Lower leg skin (tissue), 4 donors: ENCODE data around the gene PRKCE. TPM values are rescaled to one million over a fixed set of nuclear protein-coding genes. Genes with fewer than 3 reads are reported as not detected.

Experiments
- DNase-seq, 2 donors: peaks; one replicate each; pipeline ENCODE4 v3.0.0-alpha.2; 2019; ENCODE audit warnings: low spot score in 2 of 2
- H3K4me3 ChIP-seq: fragments of 200-600 bp; sonication (generic); 2 replicates; pipeline ENCODE4 v1.5.1; 2017; ENCODE audit warnings: mild to moderate bottlenecking, low read depth; ENCODE audit not compliant: poor library complexity, severe bottlenecking
- POLR2A ChIP-seq, 2 donors: fragments of 450-650 bp; IDR thresholded peaks; one replicate each; pipeline ENCODE4 v1.6.1; 2016 to 2017; ENCODE audit warnings: antibody characterized with exemption in 2 of 2, mild to moderate bottlenecking in 1 of 2, moderate library complexity in 1 of 2
- WGBS, 2 donors: methylation state at CpG; one replicate each; pipeline ENCODE4 v1.1.5; 2018; 5-methylcytosine and 5-hydroxymethylcytosine counted together
- intact Hi-C: fragments of 100-400 bp; cut with DNase I; formaldehyde crosslinking; loops from one replicate; pipeline ENCODE4 v1.15.0; 2023; ENCODE audit warnings: low total_unique reads
- total RNA-seq, 4 donors: library from RNA; depleted of rRNA; stranded (reverse); fragments of >200 nt; gene quantifications; one replicate each; pipeline ENCODE4 v1.1.0, GENCODE V29; 2016
- TF ChIP-seq, protein P1 (sequence below), 3 donors: fragments of 450-650 bp; IDR thresholded peaks; one replicate each; pipeline ENCODE4 v1.5.1; 2016; ENCODE audit warnings: antibody characterized with exemption in 3 of 3, mild to moderate bottlenecking in 3 of 3, moderate library complexity in 2 of 3

PRKCE gene
- total RNA-seq, 4 donors from 2014 or later: 3.5 to 10.3 (median 6.1) TPM

DNA sequence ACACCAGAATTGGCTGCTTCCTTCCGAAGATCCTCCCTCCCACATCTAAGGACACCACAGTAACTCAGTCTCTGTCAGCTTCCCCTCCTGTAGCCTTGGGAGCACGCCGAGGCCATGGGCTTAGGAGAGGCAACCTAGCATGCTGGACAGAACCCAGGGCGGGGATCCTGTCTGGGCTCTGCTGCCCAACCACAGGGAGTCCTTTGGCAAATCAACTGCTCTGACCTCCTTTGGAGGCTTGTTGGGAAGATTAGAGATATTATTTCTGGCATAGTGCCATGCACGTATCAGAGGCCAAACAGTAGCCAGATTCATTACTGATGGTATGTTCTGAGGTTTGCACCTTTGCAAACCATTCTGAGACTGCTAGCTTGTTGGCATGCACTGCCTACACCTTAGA, 383.1 kb downstream of the PRKCE start:
- intact Hi-C loops: no loop called here
- no peak for DNase-seq
- no peak overlapping the region for H3K4me3 ChIP-seq
- TF ChIP-seq POLR2A (IDR thresholded peaks at IDR 0.05): no peak
- TF ChIP-seq, protein P1, sequence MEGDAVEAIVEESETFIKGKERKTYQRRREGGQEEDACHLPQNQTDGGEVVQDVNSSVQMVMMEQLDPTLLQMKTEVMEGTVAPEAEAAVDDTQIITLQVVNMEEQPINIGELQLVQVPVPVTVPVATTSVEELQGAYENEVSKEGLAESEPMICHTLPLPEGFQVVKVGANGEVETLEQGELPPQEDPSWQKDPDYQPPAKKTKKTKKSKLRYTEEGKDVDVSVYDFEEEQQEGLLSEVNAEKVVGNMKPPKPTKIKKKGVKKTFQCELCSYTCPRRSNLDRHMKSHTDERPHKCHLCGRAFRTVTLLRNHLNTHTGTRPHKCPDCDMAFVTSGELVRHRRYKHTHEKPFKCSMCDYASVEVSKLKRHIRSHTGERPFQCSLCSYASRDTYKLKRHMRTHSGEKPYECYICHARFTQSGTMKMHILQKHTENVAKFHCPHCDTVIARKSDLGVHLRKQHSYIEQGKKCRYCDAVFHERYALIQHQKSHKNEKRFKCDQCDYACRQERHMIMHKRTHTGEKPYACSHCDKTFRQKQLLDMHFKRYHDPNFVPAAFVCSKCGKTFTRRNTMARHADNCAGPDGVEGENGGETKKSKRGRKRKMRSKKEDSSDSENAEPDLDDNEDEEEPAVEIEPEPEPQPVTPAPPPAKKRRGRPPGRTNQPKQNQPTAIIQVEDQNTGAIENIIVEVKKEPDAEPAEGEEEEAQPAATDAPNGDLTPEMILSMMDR (IDR thresholded peaks at IDR 0.05): no peak
- WGBS, 2 donors: 85 to 87% methylated on average over 5 of the region's 5 CpGs

DNA sequence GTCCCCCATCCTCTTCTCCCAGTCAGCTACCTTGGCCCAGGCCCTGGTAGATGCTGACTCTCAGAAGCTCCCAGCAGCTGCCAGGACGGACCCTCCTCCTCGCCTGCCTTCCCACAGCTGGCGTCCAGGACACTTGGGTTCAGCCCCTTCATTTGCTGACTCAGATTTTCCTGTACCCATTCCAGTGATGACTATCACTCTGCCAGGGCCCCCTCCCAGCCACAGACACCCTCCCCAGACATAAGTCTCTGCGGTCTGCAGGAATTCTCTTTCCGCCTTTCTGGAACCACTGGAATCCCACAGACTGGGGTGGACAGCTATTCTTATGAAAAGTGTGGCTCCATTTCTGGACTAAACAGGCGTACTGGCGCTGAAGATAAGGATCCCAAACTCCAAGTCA, 385.5 kb downstream of the PRKCE start:
- H3K4me3 ChIP-seq: no peak overlapping the region
- intact Hi-C loops: no loop called here
- WGBS, 2 donors: 76 to 82% methylated on average over 7 of the region's 7 CpGs
- no peak for TF ChIP-seq POLR2A (IDR thresholded peaks at IDR 0.05)
- TF ChIP-seq, protein P1 (IDR thresholded peaks at IDR 0.05): no peak
- no peak for DNase-seq

DNA sequence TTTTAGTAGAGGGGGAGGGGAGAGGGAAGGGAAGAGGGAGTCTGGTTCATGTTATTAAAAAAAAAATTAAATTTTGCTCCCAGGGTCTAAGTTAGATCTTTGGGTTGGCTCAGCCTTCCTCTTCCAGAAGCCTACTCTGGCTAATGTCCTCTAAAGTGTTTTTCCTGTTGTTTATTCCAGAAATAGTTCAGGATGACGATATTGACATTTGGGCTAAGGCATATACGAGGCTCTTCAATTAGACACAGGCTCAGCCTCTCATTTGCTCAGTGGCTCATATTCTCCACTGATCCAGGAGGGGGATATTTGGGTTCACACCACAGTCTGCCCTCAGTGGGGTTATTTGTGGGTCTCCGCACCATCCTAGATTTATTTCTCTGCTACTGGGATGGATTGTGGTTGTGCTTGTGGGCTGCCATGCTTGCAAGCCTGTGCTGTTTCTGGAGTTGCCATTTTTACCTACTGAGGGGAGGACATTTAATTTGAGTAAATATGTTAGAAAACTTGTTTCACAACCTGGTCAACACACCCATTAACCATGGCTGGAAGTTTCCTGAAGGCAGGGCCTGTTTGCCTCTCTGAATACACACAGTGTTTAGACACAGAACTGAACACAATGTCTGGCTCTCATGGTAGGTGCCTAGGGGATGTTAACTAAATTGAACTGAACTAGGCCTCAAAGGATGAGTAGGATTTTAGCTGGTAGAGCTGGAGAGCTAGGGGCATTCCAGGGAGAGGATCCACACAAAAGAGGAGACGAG, 388.2 kb downstream of the PRKCE start:
- H3K4me3 ChIP-seq: no peak overlapping the region
- DNase-seq: no peak
- intact Hi-C loops: loop anchor here (5.0 kb wide), 1 partner anchor 1708 kb away; no protein-coding TSS in a partner anchor
- TF ChIP-seq POLR2A (IDR thresholded peaks at IDR 0.05): no peak
- TF ChIP-seq, protein P1 (IDR thresholded peaks at IDR 0.05): no peak
- 87 to 88% methylated on average over 4 of the region's 4 CpGs for WGBS, 2 donors

DNA sequence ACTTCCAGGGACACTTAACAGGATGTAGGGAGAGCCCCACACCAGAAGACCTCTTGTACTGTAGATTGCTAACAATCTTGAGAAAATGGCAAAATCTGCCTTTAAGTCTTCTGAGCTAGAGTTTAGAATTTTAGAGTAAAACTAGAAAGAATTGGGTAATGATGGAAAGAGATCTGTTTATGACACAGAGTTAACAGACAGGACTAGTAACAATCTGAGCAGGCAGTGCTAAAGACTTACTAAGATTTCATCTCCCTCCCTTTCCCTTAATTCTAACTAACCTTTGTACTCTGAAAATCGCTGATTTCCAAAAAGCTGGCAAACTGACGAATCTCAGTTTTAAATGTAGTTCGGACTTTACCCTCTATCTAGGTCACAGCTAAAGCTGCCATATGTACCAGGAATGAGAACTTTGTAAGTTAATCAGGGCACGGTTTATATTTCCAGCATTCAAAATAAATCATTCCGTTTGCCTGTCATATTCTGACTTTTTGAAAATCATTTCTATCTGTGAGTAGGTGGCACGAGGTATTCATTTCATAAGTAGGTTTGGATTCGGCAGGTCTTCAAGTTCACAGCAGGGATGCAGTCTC, 389.2 kb downstream of the PRKCE start:
- WGBS, 2 donors: 91 to 93% methylated on average over 7 of the region's 7 CpGs
- intact Hi-C loops: loop anchor here (5.0 kb wide), 1 partner anchor 1707 kb away; no protein-coding TSS in a partner anchor
- TF ChIP-seq, protein P1 (IDR thresholded peaks at IDR 0.05): no peak
- TF ChIP-seq POLR2A (IDR thresholded peaks at IDR 0.05): no peak
- no peak overlapping the region for H3K4me3 ChIP-seq
- DNase-seq: no peak

DNA sequence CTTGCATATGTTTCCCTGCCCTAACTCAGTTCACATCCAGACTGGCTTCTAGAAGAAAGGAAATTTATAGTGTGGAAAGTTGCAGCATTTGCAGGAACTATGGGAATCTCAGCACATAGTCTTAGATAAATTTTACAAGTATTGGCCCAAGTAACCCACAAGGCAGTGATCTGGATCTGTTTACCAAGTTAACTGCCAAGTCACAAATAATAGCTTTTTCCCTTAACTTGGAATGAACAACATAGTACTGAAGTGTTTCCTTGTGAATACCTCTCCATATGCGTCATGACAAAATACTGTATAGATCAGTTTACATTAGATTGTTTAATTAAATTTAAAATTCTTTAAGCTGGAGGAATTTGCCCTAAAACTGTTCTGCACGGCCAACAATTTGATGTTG, 390.0 kb downstream of the PRKCE start:
- 70 to 79% methylated on average over 2 of the region's 2 CpGs for WGBS, 2 donors
- TF ChIP-seq POLR2A (IDR thresholded peaks at IDR 0.05): no peak
- TF ChIP-seq, protein P1 (IDR thresholded peaks at IDR 0.05): no peak
- DNase-seq: no peak
- intact Hi-C loops: loop anchor here (5.0 kb wide), 1 partner anchor 1706 kb away; no protein-coding TSS in a partner anchor
- H3K4me3 ChIP-seq: no peak overlapping the region
